ENCODE measurements around the gene FAN1. TPM values are rescaled to one million over a fixed set of nuclear protein-coding genes. Genes with fewer than 3 reads are reported as not detected.
A peak's percentile ranks its signal among the peaks of the same experiment; 100 is the strongest.

The FAN1 gene
- total and polyA plus RNA-seq, 9 of the 15 experiments (the other 6 are each of a cell fraction or from before 2014, with no cell fraction given): 1.5 to 16.8 (median 12.0) TPM

GRCh38 chr15:30903497-30904187 lies at the start of gene FAN1 (continued):
- TF ChIP-seq ZFP30 (CRISPR knock-in tag; IDR thresholded peaks at IDR 0.05; ENCODE audit: borderline replicate concordance): no peak
- peak; percentile 94 for TF ChIP-seq MGA (IDR thresholded peaks at IDR 0.05)
- no peak for TF ChIP-seq RNF219 (CRISPR knock-in tag; IDR thresholded peaks at IDR 0.05)
- TF ChIP-seq ZNF253 (CRISPR knock-in tag; conservative IDR thresholded peaks at IDR 0.05): no peak
